ENCODE measurements around the gene FOXO4. TPM values are rescaled to one million over a fixed set of nuclear protein-coding genes. Genes with fewer than 3 reads are reported as not detected.

FOXO4 gene
- total and polyA plus RNA-seq, 10 of the 15 experiments (the other 5 are each of a cell fraction or from before 2014, with no cell fraction given), result 0.05 to 6.9 (median 2.3) TPM

DNA sequence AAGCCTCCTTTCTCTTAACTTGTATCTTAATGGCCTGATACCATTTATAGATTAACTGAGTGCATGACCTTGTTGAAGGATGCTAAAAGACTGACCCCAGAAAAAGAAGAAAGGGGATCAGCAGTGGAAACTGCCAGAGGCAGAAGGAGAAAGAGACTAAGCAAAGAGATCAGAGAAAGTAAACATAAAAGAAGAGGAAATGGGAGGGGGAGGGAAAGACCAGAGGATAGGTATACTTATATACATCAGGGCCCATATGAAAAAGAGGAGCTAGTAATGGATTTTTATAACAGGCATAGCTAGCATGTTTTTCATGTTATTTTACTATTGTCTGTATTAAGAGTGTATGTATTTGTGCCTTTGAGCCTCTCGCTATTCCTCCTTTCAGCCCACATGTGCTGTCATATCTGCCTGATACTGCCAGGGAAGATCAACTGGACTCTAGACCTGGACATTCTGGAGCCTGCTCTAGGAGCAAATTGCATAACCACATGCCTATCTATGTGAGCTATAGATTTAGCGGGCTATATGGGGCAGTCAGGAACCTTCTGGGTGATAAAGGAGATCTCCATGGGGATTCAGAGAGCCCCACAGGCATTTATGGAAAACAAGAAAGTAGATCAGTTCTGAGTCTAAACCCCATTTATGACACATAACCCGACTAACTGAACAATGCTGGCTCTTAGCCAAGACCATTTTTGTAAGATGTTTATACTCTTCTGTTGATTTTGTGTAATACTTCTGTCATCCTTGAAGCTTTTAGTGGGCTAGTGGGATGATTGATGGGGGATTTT lies 14.1 kb upstream of the FOXO4 start:
- H3K4me1 ChIP-seq (ENCODE audit: control insufficient read depth, insufficient read depth, low read length), result no peaks in the 10 kb centered on the region
- in situ Hi-C loops (cut with MboI) (no loop called here), intact Hi-C loops (cut with micrococcal nuclease; ENCODE audit: unreplicated experiment) (no loop called here)
- 43% methylated on average over 3 of the region's 3 CpGs for WGBS (ENCODE audit: insufficient coverage, insufficient replicate concordance, low lambda C conversion rate, missing lambda C conversion rate)
- ChIA-PET RAD21 (ENCODE audit: unreplicated experiment) (no interaction called here), POLR2A (no interaction called here), SMC1A (ENCODE audit: uncharacterized antibody, unreplicated experiment) (no interaction called here), CTCF (interaction anchor here (0.6 kb wide), 1 partner anchor 144 kb away, joined by 3 read pairs; no protein-coding TSS in a partner anchor)
- no peaks in the 10 kb centered on the region for H4K20me1 ChIP-seq (ENCODE audit: control insufficient read depth, insufficient read depth)
- ATAC-seq (peak; percentile 24), DNase-seq (ENCODE audit: low read depth, low spot score) (no peak), FAIRE-seq (no peak)
- H2AFZ ChIP-seq (ENCODE audit: control insufficient read depth, low read depth, low read length), result no peak overlapping the region
- H3K36me3 ChIP-seq (ENCODE audit: control insufficient read depth in 2 of 2, insufficient read depth in 2 of 2, low read length in 1 of 2), result no peaks in the 10 kb centered on the region
- H3K9ac ChIP-seq (ENCODE audit: control insufficient read depth, insufficient read depth, low read length), result no peak overlapping the region
- BruUV-seq (replicated peaks), result no TSS peak
- H3K4me3 ChIP-seq, result no peak overlapping the region
- H3K27me3 ChIP-seq (replicated peaks in 1 of 2; ENCODE audit: control insufficient read depth in 2 of 2, insufficient read depth in 2 of 2, low read length in 1 of 2), result no peaks in the 10 kb centered on the region
- TF ChIP-seq JUNB (IDR thresholded peaks at IDR 0.05) (peak; percentile 26), SMAD5 (IDR thresholded peaks at IDR 0.05; ENCODE audit: low read depth) (no peak)
- no peak overlapping the region for H3K4me2 ChIP-seq (ENCODE audit: control insufficient read depth, insufficient read depth)
- H3K79me2 ChIP-seq (ENCODE audit: control insufficient read depth, insufficient read depth, low read length), result no peaks in the 10 kb centered on the region
- no peak overlapping the region for H3K27ac ChIP-seq (ENCODE audit: control insufficient read depth, insufficient read depth)
- H3K9me3 ChIP-seq (replicated peaks; ENCODE audit: control insufficient read depth, insufficient read depth, low read length), result no peaks in the 10 kb centered on the region

DNA sequence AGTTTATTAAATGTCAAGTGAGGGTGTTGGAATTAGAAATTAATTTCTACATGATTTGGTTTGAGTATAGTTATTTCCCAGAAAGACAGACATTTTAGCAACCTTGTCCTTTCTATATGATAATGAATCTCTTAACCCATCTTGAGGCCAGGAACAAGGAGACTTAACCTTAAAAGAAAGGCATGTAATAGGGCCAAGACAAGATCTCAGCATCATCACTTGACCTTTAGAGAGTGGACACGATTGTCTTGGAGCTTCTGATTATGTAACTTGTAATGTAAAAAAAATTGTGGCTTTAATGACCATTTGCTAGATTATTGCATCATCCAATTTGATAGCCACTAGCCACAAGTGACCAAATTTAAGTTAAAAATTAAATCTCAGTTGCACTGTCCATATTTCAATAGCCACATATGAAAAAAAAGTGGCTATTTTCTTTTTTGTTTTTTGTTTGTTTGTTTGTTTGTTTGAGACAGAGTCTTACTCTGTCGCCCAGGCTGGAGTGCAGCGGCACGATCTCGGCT lies 13.5 kb upstream of the FOXO4 start:
- H4K20me1 ChIP-seq (ENCODE audit: control insufficient read depth, insufficient read depth), result no peaks in the 10 kb centered on the region
- no peak overlapping the region for H3K4me3 ChIP-seq
- ChIA-PET SMC1A (ENCODE audit: uncharacterized antibody, unreplicated experiment) (no interaction called here), CTCF (interaction anchor here (0.6 kb wide), 1 partner anchor 144 kb away, joined by 3 read pairs; no protein-coding TSS in a partner anchor), RAD21 (ENCODE audit: unreplicated experiment) (no interaction called here), POLR2A (no interaction called here)
- H3K9ac ChIP-seq (ENCODE audit: control insufficient read depth, insufficient read depth, low read length), result no peak overlapping the region
- no peaks in the 10 kb centered on the region for H3K27me3 ChIP-seq (replicated peaks in 1 of 2; ENCODE audit: control insufficient read depth in 2 of 2, insufficient read depth in 2 of 2, low read length in 1 of 2)
- intact Hi-C loops (cut with micrococcal nuclease; ENCODE audit: unreplicated experiment) (no loop called here), in situ Hi-C loops (cut with MboI) (no loop called here)
- BruUV-seq (replicated peaks), result no TSS peak
- FAIRE-seq (no peak), DNase-seq (ENCODE audit: low read depth, low spot score) (no peak), ATAC-seq (no peak)
- no peaks in the 10 kb centered on the region for H3K4me1 ChIP-seq (ENCODE audit: control insufficient read depth, insufficient read depth, low read length)
- H3K27ac ChIP-seq (ENCODE audit: control insufficient read depth, insufficient read depth), result no peak overlapping the region
- H3K4me2 ChIP-seq (ENCODE audit: control insufficient read depth, insufficient read depth), result no peak overlapping the region
- H3K36me3 ChIP-seq (ENCODE audit: control insufficient read depth in 2 of 2, insufficient read depth in 2 of 2, low read length in 1 of 2), result no peaks in the 10 kb centered on the region
- no peak overlapping the region for H2AFZ ChIP-seq (ENCODE audit: control insufficient read depth, low read depth, low read length)
- WGBS (ENCODE audit: insufficient coverage, insufficient replicate concordance, low lambda C conversion rate, missing lambda C conversion rate), result 15% methylated on average over 2 of the region's 5 CpGs
- TF ChIP-seq SMAD1 (IDR thresholded peaks at IDR 0.05; ENCODE audit: low read depth, partially characterized antibody), result no peak
- TF ChIP-seq MEF2B (IDR thresholded peaks at IDR 0.05; ENCODE audit: partially characterized antibody, poor library complexity, severe bottlenecking), result no peak
- TF ChIP-seq BCL11A (IDR thresholded peaks at IDR 0.05; ENCODE audit: low read depth, low read length), result no peak
- no peak for TF ChIP-seq NRF1 (conservative IDR thresholded peaks at IDR 0.05; ENCODE audit: low read depth, low read length)
- no peak for TF ChIP-seq TCF3 (IDR thresholded peaks at IDR 0.05; ENCODE audit: borderline replicate concordance, insufficient read depth, low read depth, low read length)
- no peaks in the 10 kb centered on the region for H3K9me3 ChIP-seq (replicated peaks; ENCODE audit: control insufficient read depth, insufficient read depth, low read length)
- H3K79me2 ChIP-seq (ENCODE audit: control insufficient read depth, insufficient read depth, low read length), result no peaks in the 10 kb centered on the region

All from GM12878 (cell line).